HG02885 (cell line): Measurements from ENCODE around the gene CFHR2.

ENCODE experiments used
- ATAC-seq: cut with Tn5 transposase; IDR thresholded peaks from one replicate; pipeline ENCODE4 v1.9.1; 2021; ENCODE audit warnings: mild to moderate bottlenecking; ENCODE audit not compliant: unreplicated experiment, poor library complexity

CFHR2 gene

DNA sequence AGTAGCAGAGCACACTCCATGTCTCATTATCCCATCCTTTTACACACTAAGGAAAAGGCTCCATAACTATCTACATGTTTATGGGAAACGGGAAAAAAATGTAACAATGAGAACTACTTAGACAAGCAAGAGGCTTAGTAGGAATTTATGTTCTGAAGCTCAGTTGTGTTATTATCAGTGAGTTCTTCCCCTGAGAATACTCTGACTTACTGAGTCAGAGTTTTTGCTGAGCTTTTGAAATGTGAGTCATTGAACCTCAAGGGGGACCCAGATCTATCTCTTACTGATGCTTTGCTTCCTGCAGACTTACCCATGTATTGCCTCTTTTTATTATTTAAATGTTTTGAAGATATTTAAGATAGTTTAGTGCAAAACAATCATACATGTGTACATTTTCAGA lies 53.9 kb downstream of the CFHR2 start:
- peak; percentile 40 for ATAC-seq

DNA sequence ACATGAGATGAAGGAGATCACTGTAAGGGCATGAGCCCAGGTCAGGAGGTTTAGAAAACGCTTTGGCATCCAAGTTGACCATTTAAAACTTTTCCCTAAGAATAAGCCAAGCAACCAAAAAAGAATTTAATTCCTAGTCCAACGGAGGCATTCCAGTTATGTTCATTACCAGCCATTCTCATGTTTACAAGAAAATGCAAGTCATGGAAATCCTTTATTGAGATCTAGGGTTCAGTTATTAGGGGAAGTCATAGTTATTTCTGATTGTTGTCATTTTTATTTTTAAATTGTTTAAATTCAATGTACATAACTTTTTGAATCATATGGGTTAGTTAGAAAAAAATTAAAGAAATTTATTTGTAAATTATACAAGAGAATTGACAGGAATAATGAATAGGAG lies 58.3 kb downstream of the CFHR2 start:
- ATAC-seq = no peak

DNA sequence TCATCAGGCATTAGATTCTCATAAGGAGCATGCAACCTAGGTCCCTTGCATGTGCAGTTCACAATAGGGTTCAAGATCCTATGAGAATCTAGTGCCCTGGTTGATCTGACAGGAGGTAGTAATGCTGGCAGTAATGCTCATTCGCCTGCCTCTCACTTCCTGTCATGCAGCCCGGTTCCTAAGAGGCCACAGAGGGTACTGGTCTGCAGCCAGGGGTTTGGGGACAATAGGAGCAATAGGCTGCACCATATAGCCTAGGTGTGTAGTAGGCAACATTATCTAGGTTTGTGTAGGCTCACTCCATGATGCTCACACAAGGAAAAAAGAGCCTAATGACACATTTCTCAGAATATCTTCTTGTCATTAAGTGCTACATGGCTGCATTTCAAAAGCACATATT lies 59.6 kb downstream of the CFHR2 start:
- no peak for ATAC-seq

DNA sequence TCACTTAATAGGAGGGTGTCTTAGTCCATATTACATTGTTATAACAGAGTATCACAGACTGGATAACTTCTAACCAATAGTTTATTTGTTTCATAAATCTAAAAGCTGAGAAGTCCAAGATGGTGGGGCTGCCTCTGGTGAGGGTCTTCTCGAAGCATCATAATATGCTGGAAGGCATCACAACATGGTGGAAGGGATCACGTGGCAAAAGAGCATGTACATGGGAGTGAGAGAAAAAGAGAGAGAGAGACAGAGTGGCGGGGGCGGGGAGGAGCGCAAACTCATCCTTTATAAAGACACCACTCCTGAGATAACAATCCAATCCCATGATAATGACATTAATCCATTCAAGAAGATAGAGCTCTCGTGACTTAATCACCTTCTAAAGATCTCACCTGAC lies 65.3 kb downstream of the CFHR2 start:
- no peak for ATAC-seq
